Measurements from ENCODE around the gene PHRF1.
A peak's percentile ranks its signal among the peaks of the same experiment; 100 is the strongest.

The PHRF1 gene

GRCh38 chr11:620935-621814 lies 44.9 kb downstream of the PHRF1 start:
- H3K4me3 ChIP-seq (ENCODE audit: low read depth, low read length) = no peak overlapping the region
- DNase-seq (ENCODE audit: low read depth) = no peak

GRCh38 chr11:621838-622237 lies 45.6 kb downstream of the PHRF1 start:
- DNase-seq (ENCODE audit: low read depth) = no peak

GRCh38 chr11:623349-623869 lies 47.1 kb downstream of the PHRF1 start:
- no peak overlapping the region for H3K4me3 ChIP-seq (ENCODE audit: low read depth, low read length)
- DNase-seq (ENCODE audit: low read depth) = no peak

More at GRCh38 chr11:621838-622237, 45.6 kb downstream of the PHRF1 start:
- no peak overlapping the region for H3K4me3 ChIP-seq (ENCODE audit: low read depth, low read length)

- DNase-seq (ENCODE audit: low read depth) = no peak
- H3K4me3 ChIP-seq (ENCODE audit: low read depth, low read length) = no peak overlapping the region
Observed at GRCh38 chr11:623999-624704, 47.9 kb downstream of the PHRF1 start.

- no peak within 1 kb of the TSS for H3K4me3 ChIP-seq (ENCODE audit: low read depth, low read length)
- no peak for DNase-seq (ENCODE audit: low read depth)
Observed at GRCh38 chr11:624705-625635, 48.7 kb downstream of the PHRF1 start, which contains the start of gene CDHR5. Gene CDHR5 (minus strand): TSS chr11:624955. CDS start chr11:624902, 53 bp downstream.

- H3K4me3 ChIP-seq (ENCODE audit: low read depth, low read length) = no peak overlapping the region
- no peak for DNase-seq (ENCODE audit: low read depth)
Observed at GRCh38 chr11:625636-626268, 49.5 kb downstream of the PHRF1 start.

GRCh38 chr11:626475-627307 lies 50.4 kb downstream of the PHRF1 start, which contains the start of gene SCT:
Gene SCT (minus strand): TSS chr11:627181. CDS start chr11:627143, 38 bp downstream.
- no peak within 1 kb of the TSS for H3K4me3 ChIP-seq (ENCODE audit: low read depth, low read length)
- DNase-seq (ENCODE audit: low read depth) = no peak

GRCh38 chr11:627308-627576 lies 51.0 kb downstream of the PHRF1 start:
- no peak for DNase-seq (ENCODE audit: low read depth)
- H3K4me3 ChIP-seq (ENCODE audit: low read depth, low read length) = no peak overlapping the region

- DNase-seq (ENCODE audit: low read depth) = no peak
- no peak overlapping the region for H3K4me3 ChIP-seq (ENCODE audit: low read depth, low read length)
Observed at GRCh38 chr11:628056-628455, 51.8 kb downstream of the PHRF1 start.

- no peak for DNase-seq (ENCODE audit: low read depth)
- no peak overlapping the region for H3K4me3 ChIP-seq (ENCODE audit: low read depth, low read length)
Observed at GRCh38 chr11:629237-629583, 52.9 kb downstream of the PHRF1 start.

GRCh38 chr11:630871-631270 lies 54.6 kb downstream of the PHRF1 start:
- no peak for DNase-seq (ENCODE audit: low read depth)
- H3K4me3 ChIP-seq (ENCODE audit: low read depth, low read length) = no peak overlapping the region

- DNase-seq (ENCODE audit: low read depth) = no peak
- no peak overlapping the region for H3K4me3 ChIP-seq (ENCODE audit: low read depth, low read length)
Observed at GRCh38 chr11:635945-636510, 59.8 kb downstream of the PHRF1 start.

GRCh38 chr11:636511-637332 lies 60.5 kb downstream of the PHRF1 start, which contains the start of gene DRD4:
Gene DRD4 (plus strand): TSS chr11:637269. CDS start chr11:637305, 36 bp downstream.
- peak within 1 kb of the TSS; percentile 11 for H3K4me3 ChIP-seq (ENCODE audit: low read depth, low read length)
- DNase-seq (ENCODE audit: low read depth) = no peak

- H3K4me3 ChIP-seq (ENCODE audit: low read depth, low read length) = no peak overlapping the region
- no peak for DNase-seq (ENCODE audit: low read depth)
Observed at GRCh38 chr11:637333-637592, 61.0 kb downstream of the PHRF1 start.

GRCh38 chr11:637593-638521 lies 61.6 kb downstream of the PHRF1 start:
- no peak for DNase-seq (ENCODE audit: low read depth)
- H3K4me3 ChIP-seq (ENCODE audit: low read depth, low read length) = no peak overlapping the region

- no peak overlapping the region for H3K4me3 ChIP-seq (ENCODE audit: low read depth, low read length)
- no peak for DNase-seq (ENCODE audit: low read depth)
Observed at GRCh38 chr11:638631-639331, 62.5 kb downstream of the PHRF1 start.
